Right ventricle myocardium superior (tissue), 1 donor: ENCODE data around the gene IBSP. TPM values are rescaled to one million over a fixed set of nuclear protein-coding genes. Genes with fewer than 3 reads are reported as not detected.

Experiments
- total RNA-seq: library from RNA; stranded (reverse); fragmentation: NEBNext Ultra II Directional; extraction: Animal tissue kit (Norgen Biotek cat#: 25700); gene quantifications from one replicate; pipeline ENCODE4 v1.2.1, GENCODE V29; 2021
- donor health status: DM: no; HTN: yes; CAD: no; lungs with severe emphysema.

The IBSP gene
- total RNA-seq, 1 donor from 2014 or later: not detected

Other genes starting within 250 kb of the IBSP start
- not detected for gene DSPP, start 191.0 kb upstream of the IBSP start, total RNA-seq
- gene DMP1, start 149.3 kb upstream of the IBSP start, total RNA-seq: not detected
- not detected for gene MEPE, start 33.4 kb downstream of the IBSP start, total RNA-seq
- 5.6 TPM for gene SPP1, start 176.2 kb downstream of the IBSP start, total RNA-seq
- gene PKD2, start 208.1 kb downstream of the IBSP start, total RNA-seq: 11.6 TPM